ENCODE measurements around the gene GOSR2.

GOSR2 gene

DNA sequence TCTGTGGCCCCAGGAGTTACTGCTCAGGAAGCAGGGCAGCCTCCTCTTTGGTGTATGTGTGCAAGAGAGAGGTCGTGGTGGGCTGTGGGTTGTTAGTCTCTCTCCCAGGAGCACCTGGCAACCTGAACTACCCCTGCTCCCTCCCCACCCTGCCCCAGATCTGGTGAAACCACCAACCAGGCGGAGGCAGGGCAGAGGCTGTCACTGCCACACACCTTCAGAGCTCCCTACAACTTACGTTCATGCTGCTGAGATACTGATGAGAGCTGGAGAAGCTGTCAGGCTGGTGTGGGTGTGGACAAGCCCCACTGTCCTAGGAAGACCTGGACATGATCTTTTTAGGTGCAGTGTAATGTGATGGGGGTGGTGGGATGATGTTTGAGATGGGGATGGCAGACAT, 24.3 kb downstream of the GOSR2 start:
- ChIA-PET CTCF (interaction anchor here (1.2 kb wide), 1 partner anchor 53 kb away, joined by 4 read pairs; no protein-coding TSS in a partner anchor), POLR2A (no interaction called here)
- no peak for DNase-seq (ENCODE audit: low read depth, low spot score)

GRCh38 chr17:46948544-46948943, 25.6 kb downstream of the GOSR2 start:
- CTCF ChIA-PET: interaction anchor here (0.9 kb wide), 1 partner anchor 28 kb away, joined by 3 read pairs; no protein-coding TSS in a partner anchor
- H3K4me3 ChIP-seq (ENCODE audit: low read depth, low read length): no peak overlapping the region
- no peak for DNase-seq (ENCODE audit: low read depth, low spot score)
- TF ChIP-seq, protein P1, sequence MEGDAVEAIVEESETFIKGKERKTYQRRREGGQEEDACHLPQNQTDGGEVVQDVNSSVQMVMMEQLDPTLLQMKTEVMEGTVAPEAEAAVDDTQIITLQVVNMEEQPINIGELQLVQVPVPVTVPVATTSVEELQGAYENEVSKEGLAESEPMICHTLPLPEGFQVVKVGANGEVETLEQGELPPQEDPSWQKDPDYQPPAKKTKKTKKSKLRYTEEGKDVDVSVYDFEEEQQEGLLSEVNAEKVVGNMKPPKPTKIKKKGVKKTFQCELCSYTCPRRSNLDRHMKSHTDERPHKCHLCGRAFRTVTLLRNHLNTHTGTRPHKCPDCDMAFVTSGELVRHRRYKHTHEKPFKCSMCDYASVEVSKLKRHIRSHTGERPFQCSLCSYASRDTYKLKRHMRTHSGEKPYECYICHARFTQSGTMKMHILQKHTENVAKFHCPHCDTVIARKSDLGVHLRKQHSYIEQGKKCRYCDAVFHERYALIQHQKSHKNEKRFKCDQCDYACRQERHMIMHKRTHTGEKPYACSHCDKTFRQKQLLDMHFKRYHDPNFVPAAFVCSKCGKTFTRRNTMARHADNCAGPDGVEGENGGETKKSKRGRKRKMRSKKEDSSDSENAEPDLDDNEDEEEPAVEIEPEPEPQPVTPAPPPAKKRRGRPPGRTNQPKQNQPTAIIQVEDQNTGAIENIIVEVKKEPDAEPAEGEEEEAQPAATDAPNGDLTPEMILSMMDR (IDR thresholded peaks at IDR 0.05; ENCODE audit: insufficient read depth, low read length, missing control alignments): no peak
- POLR2A ChIA-PET: no interaction called here

More for the DNA sequence above, 24.3 kb downstream of the GOSR2 start:
- TF ChIP-seq, protein P1 (IDR thresholded peaks at IDR 0.05; ENCODE audit: insufficient read depth, low read length, missing control alignments): no peak
- H3K4me3 ChIP-seq (ENCODE audit: low read depth, low read length): no peak overlapping the region

- CTCF ChIA-PET: interaction anchor here (0.8 to 3.4 kb wide), 5 partner anchors 7 to 108 kb away, joined by 3 to 38 read pairs (median 5); no protein-coding TSS in a partner anchor
- no peak for DNase-seq (ENCODE audit: low read depth, low spot score)
- no peak overlapping the region for H3K4me3 ChIP-seq (ENCODE audit: low read depth, low read length)
- TF ChIP-seq, protein P1 (IDR thresholded peaks at IDR 0.05; ENCODE audit: insufficient read depth, low read length, missing control alignments): no peak
- POLR2A ChIA-PET: no interaction called here
Observed at GRCh38 chr17:46949291-46950174, 26.6 kb downstream of the GOSR2 start.

DNA sequence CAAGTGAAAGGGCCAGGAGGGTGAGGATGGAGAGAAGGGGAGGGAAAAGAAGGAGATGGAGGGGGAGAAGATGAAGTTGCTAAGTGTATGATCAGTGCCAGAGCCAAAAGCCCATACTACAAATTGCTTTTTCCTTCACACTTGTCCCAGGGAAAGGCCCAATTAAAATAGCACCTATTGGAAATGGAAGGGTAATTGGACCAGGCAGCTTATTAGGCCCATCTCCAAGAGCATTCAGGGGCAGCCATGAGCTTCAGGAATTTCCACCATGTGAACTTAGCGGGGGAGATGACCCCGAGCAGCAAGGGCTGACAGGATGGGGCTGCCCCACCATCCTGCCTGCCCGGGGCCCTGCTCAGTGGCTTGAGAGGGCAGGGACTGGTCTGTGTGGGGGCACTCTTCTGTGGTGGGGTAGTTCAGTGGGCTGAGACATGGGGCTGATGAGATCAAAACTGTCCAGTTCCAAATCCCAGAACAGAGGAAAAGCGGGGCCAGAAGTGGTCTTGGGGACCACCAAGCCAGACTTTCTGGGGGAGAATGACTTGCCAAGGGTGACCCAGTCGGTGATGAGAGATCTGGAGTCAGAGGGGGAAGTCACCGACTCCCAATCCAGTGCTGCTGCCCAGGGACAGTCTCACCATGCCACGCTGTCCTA, 27.5 kb downstream of the GOSR2 start:
- ChIA-PET CTCF (interaction anchor here (1.3 to 3.4 kb wide), 4 partner anchors 8 to 109 kb away, joined by 3 to 38 read pairs (median 10); no protein-coding TSS in a partner anchor), POLR2A (no interaction called here)
- TF ChIP-seq, protein P1 (IDR thresholded peaks at IDR 0.05; ENCODE audit: insufficient read depth, low read length, missing control alignments): no peak
- no peak for DNase-seq (ENCODE audit: low read depth, low spot score)
- no peak overlapping the region for H3K4me3 ChIP-seq (ENCODE audit: low read depth, low read length)

DNA sequence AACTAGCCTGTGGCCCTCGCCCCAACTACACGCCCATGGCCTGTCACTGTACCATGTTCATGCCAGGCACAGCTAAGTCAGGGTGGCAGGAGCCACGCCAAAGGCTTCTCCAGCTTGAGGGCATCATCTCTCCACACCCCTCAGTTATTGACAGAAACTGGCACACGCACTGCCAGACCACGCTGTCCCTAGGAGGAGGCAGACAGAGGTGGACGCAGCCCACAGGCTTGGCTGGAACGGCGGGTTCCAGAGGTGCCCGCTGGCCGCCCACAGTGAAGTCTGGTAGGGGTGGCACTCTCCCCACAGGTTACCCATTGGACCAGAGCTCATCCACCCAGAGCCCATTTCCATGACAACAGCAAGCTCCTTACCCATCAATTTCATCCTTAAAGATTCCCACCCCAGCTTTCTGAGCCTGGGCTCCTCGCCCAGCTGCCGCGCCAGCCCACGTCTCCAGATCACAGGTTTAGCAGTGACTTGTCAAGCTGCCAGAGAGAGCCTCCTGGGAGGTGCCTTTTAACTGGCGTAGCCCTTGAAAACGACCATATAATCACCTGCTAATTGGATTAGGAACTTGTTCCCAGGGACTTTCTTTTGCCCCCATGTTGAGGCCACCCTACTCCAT, 28.1 kb downstream of the GOSR2 start:
- no peak for DNase-seq (ENCODE audit: low read depth, low spot score)
- CTCF ChIA-PET: interaction anchor here (0.7 to 3.4 kb wide), 4 partner anchors 9 to 109 kb away, joined by 3 to 38 read pairs (median 10); no protein-coding TSS in a partner anchor

More for the DNA sequence above, 28.1 kb downstream of the GOSR2 start:
- no peak overlapping the region for H3K4me3 ChIP-seq (ENCODE audit: low read depth, low read length)
- TF ChIP-seq, protein P1 (IDR thresholded peaks at IDR 0.05; ENCODE audit: insufficient read depth, low read length, missing control alignments): no peak
- POLR2A ChIA-PET: no interaction called here
